A673 (cell line): ENCODE data around the gene PNPLA1.

ENCODE experiments used
- EZH2 ChIP-seq: fragments of 200-600 bp; sonication (generic); IDR thresholded peaks from 2 replicates; pipeline ENCODE4 v1.6.1; 2017; ENCODE audit warnings: borderline replicate concordance, low read depth, mild to moderate bottlenecking, mixed read lengths, antibody characterized with exemption, low read length; ENCODE audit not compliant: poor library complexity, severe bottlenecking
- TF ChIP-seq, protein P1 (sequence below): fragments of 300-800, 200-600 bp; sonication (generic); conservative IDR thresholded peaks from 2 replicates; pipeline ENCODE4 v1.5.1; 2017; ENCODE audit warnings: low read depth, mild to moderate bottlenecking, antibody characterized with exemption, low read length, moderate library complexity, mixed read lengths

GRCh38 chr6:36355819-36356218 lies 86.0 kb downstream of the PNPLA1 start:
- TF ChIP-seq, protein P1, sequence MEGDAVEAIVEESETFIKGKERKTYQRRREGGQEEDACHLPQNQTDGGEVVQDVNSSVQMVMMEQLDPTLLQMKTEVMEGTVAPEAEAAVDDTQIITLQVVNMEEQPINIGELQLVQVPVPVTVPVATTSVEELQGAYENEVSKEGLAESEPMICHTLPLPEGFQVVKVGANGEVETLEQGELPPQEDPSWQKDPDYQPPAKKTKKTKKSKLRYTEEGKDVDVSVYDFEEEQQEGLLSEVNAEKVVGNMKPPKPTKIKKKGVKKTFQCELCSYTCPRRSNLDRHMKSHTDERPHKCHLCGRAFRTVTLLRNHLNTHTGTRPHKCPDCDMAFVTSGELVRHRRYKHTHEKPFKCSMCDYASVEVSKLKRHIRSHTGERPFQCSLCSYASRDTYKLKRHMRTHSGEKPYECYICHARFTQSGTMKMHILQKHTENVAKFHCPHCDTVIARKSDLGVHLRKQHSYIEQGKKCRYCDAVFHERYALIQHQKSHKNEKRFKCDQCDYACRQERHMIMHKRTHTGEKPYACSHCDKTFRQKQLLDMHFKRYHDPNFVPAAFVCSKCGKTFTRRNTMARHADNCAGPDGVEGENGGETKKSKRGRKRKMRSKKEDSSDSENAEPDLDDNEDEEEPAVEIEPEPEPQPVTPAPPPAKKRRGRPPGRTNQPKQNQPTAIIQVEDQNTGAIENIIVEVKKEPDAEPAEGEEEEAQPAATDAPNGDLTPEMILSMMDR = no peak
- no peak for TF ChIP-seq EZH2
